Activated CD4-positive, alpha-beta T cell treated with anti-CD3 and anti-CD28 coated beads, Interleukin-2, amount 50 U/mL, for 24 hours (primary cell): ENCODE measurements around the gene NECAP2.
"Not testable (repeated sequence)": the region's sequence is repeated elsewhere in the genome, so short reads cannot be mapped to it uniquely, and the experiment has no call there.

ENCODE experiments used
- DNase-seq, 2 donors: peaks; one replicate each; pipeline ENCODE4 v3.0.0-alpha.2; 2020; ENCODE audit warnings: low read depth in 1 of 2, low spot score in 1 of 2

The NECAP2 gene

DNA sequence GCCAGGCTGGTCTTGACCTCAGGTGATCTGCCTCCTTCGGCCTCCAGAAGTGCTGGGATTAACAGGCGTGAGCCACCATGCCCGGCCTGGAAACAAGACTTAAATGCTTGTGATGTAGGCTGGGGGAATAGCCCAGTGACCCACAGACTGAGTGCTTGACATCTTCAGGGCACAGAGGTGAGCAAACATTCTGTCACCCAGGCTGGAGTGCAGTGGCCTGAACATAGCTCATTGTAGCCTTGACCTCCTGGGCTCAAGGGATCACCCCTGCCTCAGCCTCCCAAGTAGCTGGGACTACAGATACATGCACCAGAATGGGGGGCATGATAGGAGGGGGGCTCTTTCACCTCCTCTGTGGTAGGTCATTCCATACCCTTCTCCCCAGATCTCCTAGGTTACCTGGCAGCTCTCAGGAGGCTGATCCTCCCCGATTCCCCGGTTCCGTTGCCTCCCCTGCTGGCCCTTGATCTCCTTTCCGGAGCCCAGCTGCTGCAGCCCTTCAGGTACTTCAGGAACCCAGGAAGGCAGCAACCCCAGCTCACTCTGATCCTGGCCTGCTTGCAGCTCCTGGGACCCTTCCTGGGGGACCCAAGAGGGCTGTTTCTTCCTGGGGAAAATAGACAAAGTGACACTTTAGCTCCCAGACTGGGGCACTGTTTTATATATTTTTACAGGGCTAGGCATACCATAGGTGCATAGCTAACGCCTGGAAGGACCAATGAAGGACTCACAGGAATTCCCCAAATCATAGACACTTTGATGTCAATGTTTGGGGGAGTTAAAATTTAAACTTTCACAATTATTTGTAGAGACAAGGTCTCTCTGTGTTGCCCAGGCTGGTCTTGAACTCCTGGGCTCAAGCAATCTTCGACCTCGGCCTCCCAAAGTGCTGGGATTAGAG, 15.1 kb upstream of the NECAP2 start:
- DNase-seq: no peak

- no peak for DNase-seq
These were observed 9.9 kb upstream of the NECAP2 start for GRCh38 chr1:16430606-16431005.

- no peak for DNase-seq
These were observed 7.5 kb upstream of the NECAP2 start for GRCh38 chr1:16433030-16433429.

DNA sequence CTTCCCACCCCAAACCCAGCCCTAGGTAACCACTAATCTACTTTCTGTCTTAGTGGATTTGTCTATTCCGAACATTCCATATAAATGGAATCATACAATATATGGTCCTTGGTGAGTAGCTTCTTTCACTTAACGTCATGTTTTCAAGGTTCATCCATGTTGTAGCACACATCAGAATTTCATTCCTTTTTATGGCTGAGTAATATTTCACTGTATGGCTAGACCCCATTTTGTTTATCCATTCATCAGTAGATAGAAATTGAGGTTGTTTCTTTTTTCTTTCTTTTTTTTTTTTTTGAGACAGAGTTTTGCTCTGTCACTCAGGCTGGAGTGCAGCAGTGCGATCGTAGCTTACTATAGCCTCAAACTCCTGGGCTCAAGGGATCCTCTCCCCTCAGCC, 6.5 kb upstream of the NECAP2 start:
- no peak for DNase-seq

DNA sequence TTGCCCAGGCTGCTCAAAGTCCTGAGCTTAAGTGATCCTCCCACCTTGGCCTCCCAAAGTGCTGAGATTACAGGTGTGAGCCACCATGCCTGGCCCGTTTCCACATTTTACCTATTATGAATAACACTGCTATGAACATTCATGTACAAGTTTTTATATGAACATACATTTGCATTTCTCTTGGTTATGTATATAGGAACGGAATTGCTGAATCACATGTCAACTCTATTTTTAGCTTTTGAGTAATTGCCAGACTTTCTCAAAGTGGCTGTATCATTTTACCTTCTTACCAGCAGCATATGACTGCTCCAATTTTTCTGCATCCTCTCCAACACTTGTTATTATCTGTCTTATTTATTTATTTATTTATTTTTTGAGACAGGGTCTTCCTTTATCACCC, 6.0 kb upstream of the NECAP2 start:
- DNase-seq: no peak

GRCh38 chr1:16436946-16437474, 3.5 kb upstream of the NECAP2 start, which contains the start of gene SPATA21:
SPATA21 (minus strand) TSS chr1:16437424; CDS start chr1:16431371, 6,053 bp downstream.
- no peak for DNase-seq

- DNase-seq: no peak
These were observed 2.0 kb upstream of the NECAP2 start for GRCh38 chr1:16438516-16438915.

- DNase-seq: no peak
These were observed 1.6 kb upstream of the NECAP2 start for GRCh38 chr1:16438924-16439323.

DNA sequence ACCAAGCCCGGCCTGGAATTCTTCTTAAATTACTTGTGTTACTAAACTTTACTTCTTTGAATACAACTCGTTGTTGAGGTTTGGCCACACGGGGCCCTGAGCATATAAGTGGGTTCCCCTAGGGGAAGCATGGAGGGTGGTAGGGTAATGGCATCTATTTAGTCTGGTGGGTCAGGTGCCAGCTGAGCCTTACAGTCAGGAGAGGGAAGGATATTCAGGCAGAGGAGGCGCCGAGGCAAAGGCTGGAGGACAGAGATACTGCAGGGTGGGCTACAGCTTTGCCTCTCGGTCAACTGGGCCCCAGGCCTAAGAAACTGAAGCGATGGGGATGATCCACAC, 424 bp upstream of the NECAP2 start:
- no peak for DNase-seq

- DNase-seq: no peak
These were observed 750 bp downstream of the NECAP2 start for GRCh38 chr1:16441282-16441665.

GRCh38 chr1:16442265-16442664, 1.7 kb downstream of the NECAP2 start:
- DNase-seq: no peak

- DNase-seq: no peak
These were observed 2.4 kb downstream of the NECAP2 start for GRCh38 chr1:16442941-16443340.

GRCh38 chr1:16443975-16444770, 3.6 kb downstream of the NECAP2 start:
- DNase-seq: no peak

DNA sequence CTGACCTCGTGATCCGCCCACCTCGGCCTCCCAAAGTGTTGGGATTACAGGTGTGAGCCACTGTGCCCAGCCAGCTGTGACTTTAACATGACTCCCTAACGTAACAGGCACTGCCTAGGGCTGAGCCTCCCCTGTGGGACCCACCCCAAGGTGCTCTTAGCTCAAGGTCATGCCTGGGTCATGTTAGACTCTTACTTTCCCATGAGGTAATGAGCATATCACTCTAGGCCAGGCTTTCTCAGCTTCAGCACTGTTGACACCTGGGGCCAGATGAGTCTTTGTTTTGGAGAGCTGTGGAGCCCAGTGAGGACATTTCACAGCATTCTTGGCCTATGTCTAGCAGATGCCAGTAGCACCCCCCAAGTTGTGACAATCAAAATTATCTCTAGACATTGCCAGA, 4.5 kb downstream of the NECAP2 start:
- DNase-seq: no peak

DNA sequence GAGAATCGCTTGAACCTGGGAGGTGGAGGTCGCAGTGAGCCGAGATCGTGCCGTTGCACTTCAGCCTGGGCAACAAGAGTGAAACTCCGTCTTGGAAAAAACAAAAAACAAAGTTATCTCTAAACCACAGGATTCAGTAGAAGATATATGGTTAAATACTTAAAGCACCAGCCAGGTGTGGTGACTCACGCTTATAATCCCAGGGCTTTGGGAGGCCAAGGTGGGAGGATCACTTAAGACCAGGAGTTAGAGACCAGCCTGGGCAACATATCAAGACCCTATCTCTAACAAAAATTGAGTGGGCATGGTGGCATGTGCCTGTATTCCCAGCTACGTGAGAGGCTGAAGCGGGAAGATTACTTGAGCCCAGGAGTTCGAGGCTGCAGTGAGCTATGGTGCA, 5.6 kb downstream of the NECAP2 start:
- DNase-seq: no peak

- no peak for DNase-seq
These were observed 7.1 kb downstream of the NECAP2 start for GRCh38 chr1:16447641-16448040.

GRCh38 chr1:16449065-16449464, 8.5 kb downstream of the NECAP2 start:
- no peak for DNase-seq

DNA sequence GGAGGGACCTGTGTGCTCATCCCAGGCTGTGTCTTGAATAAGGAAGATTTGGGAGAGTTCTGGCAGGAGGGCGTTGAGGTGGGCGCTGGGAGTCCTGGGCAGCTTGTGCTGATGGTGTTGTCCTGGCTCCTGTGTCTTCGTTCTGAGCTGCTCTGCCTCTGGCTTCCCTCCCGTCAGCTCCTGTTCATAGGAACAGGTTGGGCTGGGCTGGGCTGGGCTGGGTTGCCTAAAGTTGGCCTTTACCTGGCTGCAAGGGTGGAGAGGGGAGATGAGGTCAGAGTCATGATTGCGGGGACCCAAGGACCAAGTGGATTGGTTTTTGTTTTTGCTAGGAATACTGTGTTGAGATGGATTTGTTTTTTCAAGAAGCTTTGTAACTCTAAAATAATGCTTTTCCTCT, 9.1 kb downstream of the NECAP2 start:
- DNase-seq: no peak

DNA sequence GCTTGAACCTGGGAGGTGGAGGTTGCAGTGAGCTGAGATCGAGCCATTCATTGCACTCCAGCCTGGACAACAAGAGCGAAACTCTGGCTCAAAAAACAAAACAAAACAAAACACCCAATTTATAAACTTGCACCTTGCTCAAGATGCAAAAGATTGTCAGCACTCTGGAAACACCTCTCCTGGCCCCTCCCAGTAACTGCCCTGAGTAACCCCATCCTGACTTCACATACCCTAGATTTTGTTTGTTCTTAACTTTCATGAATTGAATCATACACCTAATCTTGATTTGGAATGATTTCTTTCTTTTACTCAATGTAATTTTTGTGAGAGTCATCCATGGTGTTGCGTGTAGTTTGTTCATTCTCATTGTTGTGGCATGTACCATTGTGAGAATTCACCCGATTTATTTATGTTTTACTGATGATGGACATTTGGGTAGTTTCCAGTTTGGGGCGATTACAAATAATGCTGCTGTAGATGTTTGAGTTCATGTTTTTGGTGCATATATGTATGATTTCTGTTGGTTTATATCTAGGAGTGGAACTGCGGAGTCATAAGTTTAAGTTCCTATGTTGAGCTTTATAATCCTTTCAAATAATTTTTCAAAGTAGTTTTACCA, 10.4 kb downstream of the NECAP2 start:
- no peak for DNase-seq

DNA sequence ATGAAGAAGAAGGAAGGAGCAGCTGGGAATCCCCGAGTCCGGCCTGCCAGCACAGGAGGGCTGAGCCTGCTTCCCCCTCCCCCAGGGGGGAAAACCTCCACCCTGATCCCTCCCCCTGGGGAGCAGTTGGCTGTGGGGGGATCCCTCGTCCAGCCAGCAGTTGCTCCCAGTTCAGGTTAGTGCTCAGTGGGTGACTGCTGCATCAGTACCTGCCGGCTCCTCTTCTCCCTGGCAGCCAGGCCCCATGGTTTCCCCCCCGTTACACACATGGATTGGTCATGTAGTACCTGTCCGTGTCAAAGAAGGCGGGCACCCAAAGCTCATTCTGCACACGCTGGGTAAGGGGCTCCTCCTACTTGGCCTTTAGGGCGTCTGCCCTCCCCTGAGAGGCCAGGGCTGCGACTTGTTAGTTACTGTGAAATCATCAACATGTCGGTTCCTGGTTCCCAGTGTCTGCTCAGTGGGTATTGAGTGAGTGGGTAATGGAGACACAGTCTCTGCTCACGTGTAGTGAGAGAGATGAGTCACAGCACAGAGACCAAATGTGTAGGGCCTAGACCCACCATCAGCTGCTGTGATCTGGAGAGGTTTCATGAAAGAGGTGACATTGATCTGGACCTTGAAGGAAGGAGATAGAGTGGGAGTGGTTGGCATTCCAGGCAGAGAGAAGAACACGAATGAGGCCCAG, 11.5 kb downstream of the NECAP2 start:
- no peak for DNase-seq

DNA sequence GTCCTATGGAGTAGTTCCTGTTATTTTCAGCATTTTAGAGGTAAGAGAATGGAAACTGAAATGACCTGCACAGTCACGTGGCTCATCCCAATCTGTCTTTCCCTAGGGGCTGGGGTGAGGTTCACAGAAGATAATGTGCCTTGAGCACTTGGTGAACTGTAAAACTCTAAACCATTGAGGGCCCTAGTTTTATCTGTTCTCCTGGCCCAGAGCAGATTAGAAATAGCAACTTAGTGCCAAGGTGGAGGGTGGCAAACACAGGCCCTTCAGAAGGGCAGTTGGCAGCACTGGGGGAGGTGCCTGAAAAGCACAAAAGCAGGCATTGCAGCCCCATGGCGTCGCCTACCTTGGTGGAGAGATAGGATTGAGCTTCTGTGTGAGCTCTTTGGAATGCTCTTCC, 14.4 kb downstream of the NECAP2 start:
- DNase-seq: not testable (repeated sequence)
